Nephron (organoid): ENCODE measurements around the gene S1PR3.

Experiments
- H3K27ac Mint-ChIP-seq, 3 experiments: 2 replicates each; pipeline ENCODE4 v1.8.0; 2020; ENCODE audit warnings: mixed read lengths in 3 of 3, mild to moderate bottlenecking in 2 of 3, moderate library complexity in 1 of 3
- H3K27me3 Mint-ChIP-seq: 2 replicates; pipeline ENCODE4 v1.8.0; 2021; ENCODE audit warnings: low read depth, mild to moderate bottlenecking, moderate library complexity, mixed read lengths
- H3K36me3 Mint-ChIP-seq: 2 replicates; pipeline ENCODE4 v1.8.0; 2020; ENCODE audit warnings: low read depth, mixed read lengths
- H3K4me1 Mint-ChIP-seq: 2 replicates; pipeline ENCODE4 v1.8.0; 2020; ENCODE audit warnings: mixed read lengths
- H3K4me3 Mint-ChIP-seq, 3 experiments: 2 replicates each; pipeline ENCODE4 v1.8.0; 2020; ENCODE audit warnings: mild to moderate bottlenecking in 3 of 3, mixed read lengths in 3 of 3, moderate library complexity in 2 of 3
- H3K9me3 Mint-ChIP-seq: 2 replicates; pipeline ENCODE4 v1.8.0; 2020; ENCODE audit warnings: mixed read lengths
- TF ChIP-seq, protein P1 (sequence below), 3 experiments: fragments of 200-600 bp; sonication (generic); IDR thresholded peaks; one replicate each; pipeline ENCODE4 v1.5.0; 2021; ENCODE audit warnings: antibody characterized with exemption in 3 of 3; ENCODE audit not compliant: unreplicated experiment in 3 of 3

S1PR3 gene

DNA sequence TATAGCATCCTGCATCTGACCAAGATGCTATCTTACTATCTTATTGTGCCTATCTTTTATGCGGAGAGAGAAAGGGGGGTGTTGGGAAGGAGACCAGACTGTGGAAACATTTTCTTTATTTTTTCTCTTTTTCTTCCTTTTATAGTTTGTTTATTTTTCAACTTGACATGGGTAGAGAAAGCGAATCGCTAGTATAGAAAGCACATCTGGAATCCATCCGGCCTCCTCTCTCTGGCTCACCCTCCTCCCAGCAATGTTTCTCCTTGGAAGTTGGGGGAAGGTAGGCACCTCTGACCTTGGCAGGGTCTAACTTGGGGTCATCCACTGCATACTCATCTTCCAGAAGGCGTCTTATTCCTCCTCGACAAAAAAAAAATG is 3.9 kb downstream of the S1PR3 start:
- Mint-ChIP-seq H3K27ac (peak overlapping the region; percentile 56 to 86 (median 63)), H3K4me3 (peak overlapping the region; percentile 93 to 97 (median 96)), H3K36me3 (peaks cover 41% of the 10 kb centered on the region), H3K27me3 (peaks cover 11% of the 10 kb centered on the region), H3K4me1 (peaks cover 77% of the 10 kb centered on the region), H3K9me3 (no peaks in the 10 kb centered on the region)
- TF ChIP-seq, protein P1, sequence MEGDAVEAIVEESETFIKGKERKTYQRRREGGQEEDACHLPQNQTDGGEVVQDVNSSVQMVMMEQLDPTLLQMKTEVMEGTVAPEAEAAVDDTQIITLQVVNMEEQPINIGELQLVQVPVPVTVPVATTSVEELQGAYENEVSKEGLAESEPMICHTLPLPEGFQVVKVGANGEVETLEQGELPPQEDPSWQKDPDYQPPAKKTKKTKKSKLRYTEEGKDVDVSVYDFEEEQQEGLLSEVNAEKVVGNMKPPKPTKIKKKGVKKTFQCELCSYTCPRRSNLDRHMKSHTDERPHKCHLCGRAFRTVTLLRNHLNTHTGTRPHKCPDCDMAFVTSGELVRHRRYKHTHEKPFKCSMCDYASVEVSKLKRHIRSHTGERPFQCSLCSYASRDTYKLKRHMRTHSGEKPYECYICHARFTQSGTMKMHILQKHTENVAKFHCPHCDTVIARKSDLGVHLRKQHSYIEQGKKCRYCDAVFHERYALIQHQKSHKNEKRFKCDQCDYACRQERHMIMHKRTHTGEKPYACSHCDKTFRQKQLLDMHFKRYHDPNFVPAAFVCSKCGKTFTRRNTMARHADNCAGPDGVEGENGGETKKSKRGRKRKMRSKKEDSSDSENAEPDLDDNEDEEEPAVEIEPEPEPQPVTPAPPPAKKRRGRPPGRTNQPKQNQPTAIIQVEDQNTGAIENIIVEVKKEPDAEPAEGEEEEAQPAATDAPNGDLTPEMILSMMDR (IDR thresholded peaks at IDR 0.05; ENCODE audit: unreplicated experiment in 3 of 3): no peak

GRCh38 chr9:88995627-88996026 is 4.4 kb downstream of the S1PR3 start:
- H3K9me3 Mint-ChIP-seq: no peaks in the 10 kb centered on the region
- H3K27me3 Mint-ChIP-seq: peaks cover 11% of the 10 kb centered on the region
- peaks cover 43% of the 10 kb centered on the region for H3K36me3 Mint-ChIP-seq
- TF ChIP-seq, protein P1 (IDR thresholded peaks at IDR 0.05; ENCODE audit: unreplicated experiment in 3 of 3): no peak
- peak overlapping the region; percentile 56 to 86 (median 63) for H3K27ac Mint-ChIP-seq
- peaks cover 77% of the 10 kb centered on the region for H3K4me1 Mint-ChIP-seq
- H3K4me3 Mint-ChIP-seq: peak overlapping the region; percentile 93 to 97 (median 96)

- H3K4me3 Mint-ChIP-seq: peak overlapping the region; percentile 93 to 97 (median 96)
- H3K27me3 Mint-ChIP-seq: peaks cover 15% of the 10 kb centered on the region
- H3K36me3 Mint-ChIP-seq: peaks cover 48% of the 10 kb centered on the region
- TF ChIP-seq, protein P1 (IDR thresholded peaks at IDR 0.05; ENCODE audit: unreplicated experiment in 3 of 3): no peak
- H3K4me1 Mint-ChIP-seq: peaks cover 82% of the 10 kb centered on the region
- H3K27ac Mint-ChIP-seq: peak overlapping the region; percentile 37 to 86 (median 78)
- no peaks in the 10 kb centered on the region for H3K9me3 Mint-ChIP-seq
Measured at GRCh38 chr9:88996046-88996920, 5.0 kb downstream of the S1PR3 start.

GRCh38 chr9:88996921-88997235 is 5.6 kb downstream of the S1PR3 start:
- Mint-ChIP-seq H3K27ac (peak overlapping the region; percentile 37 to 78 (median 72)), H3K4me1 (peaks cover 84% of the 10 kb centered on the region), H3K4me3 (peak overlapping the region; percentile 7 to 71 (median 55)), H3K36me3 (peaks cover 53% of the 10 kb centered on the region), H3K9me3 (no peaks in the 10 kb centered on the region), H3K27me3 (peaks cover 12% of the 10 kb centered on the region)
- TF ChIP-seq, protein P1 (IDR thresholded peaks at IDR 0.05; ENCODE audit: unreplicated experiment in 3 of 3): no peak

- H3K4me3 Mint-ChIP-seq: no peak overlapping the region
- H3K4me1 Mint-ChIP-seq: peaks cover 83% of the 10 kb centered on the region
- TF ChIP-seq, protein P1 (IDR thresholded peaks at IDR 0.05; ENCODE audit: unreplicated experiment in 3 of 3): no peak
- H3K27me3 Mint-ChIP-seq: peaks cover 5% of the 10 kb centered on the region
- peak overlapping the region in 2 of 3 experiments; percentile 58 to 72 for H3K27ac Mint-ChIP-seq
- H3K36me3 Mint-ChIP-seq: peaks cover 61% of the 10 kb centered on the region
- H3K9me3 Mint-ChIP-seq: no peaks in the 10 kb centered on the region
Measured at GRCh38 chr9:88997646-88998045, 6.4 kb downstream of the S1PR3 start.

GRCh38 chr9:88998503-88998902 is 7.2 kb downstream of the S1PR3 start:
- Mint-ChIP-seq H3K27ac (peak overlapping the region; percentile 23 to 56 (median 47)), H3K4me1 (peaks cover 84% of the 10 kb centered on the region), H3K36me3 (peaks cover 68% of the 10 kb centered on the region), H3K27me3 (peaks cover 3% of the 10 kb centered on the region), H3K4me3 (no peak overlapping the region), H3K9me3 (no peaks in the 10 kb centered on the region)
- TF ChIP-seq, protein P1 (IDR thresholded peaks at IDR 0.05; ENCODE audit: unreplicated experiment in 3 of 3): no peak
